NCI-H2227 (cell line): ENCODE results near the gene RTCA.
"Not testable (repeated sequence)": the region's sequence is repeated elsewhere in the genome, so short reads cannot be mapped to it uniquely, and the experiment has no call there.

Source experiments
- DNase-seq: peaks from one replicate; lab custom pipeline; 2025; ENCODE audit not compliant: unreplicated experiment; lab: John Stamatoyannopoulos, UW

The RTCA gene

DNA sequence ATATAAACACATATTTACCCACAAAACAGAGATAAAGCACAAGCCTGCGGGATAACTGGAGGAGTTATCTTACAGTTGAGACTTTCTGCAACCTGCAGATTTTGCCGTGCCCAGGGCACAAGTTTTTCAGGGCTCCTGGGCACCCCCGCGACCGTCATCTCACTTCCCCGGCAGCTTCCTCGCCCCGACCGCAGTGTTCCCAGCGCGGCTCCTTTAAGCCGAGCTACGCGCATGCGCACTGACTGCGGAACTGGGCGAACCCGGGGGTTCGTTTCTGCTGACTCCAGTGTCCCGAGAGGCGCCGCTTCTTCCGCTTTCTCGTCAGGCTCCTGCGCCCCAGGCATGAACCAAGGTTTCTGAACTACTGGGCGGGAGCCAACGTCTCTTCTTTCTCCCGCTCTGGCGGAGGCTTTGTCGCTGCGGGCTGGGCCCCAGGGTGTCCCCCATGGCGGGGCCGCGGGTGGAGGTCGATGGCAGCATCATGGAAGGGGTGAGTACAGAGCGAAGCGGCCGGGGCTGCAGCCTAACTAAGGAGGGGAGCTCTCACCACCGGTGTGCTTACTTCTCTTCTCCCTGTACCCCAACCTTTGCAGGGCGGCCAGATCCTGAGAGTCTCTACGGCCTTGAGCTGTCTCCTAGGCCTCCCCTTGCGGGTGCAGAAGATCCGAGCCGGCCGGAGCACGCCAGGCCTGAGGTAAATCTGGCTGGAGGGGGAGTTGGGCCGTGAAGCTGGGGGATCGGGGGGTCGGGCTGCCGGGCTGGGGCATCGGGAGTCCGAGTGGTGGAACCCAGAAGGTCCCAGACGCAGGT lies at the start of gene RTCA:
RTCA (plus strand) TSS at position 286 of the 810 bp plus-strand sequence; CDS start at position 446, 160 bp downstream.
- peak; percentile 98 for DNase-seq

GRCh38 chr1:100217834-100218233 lies 48.2 kb upstream of the RTCA start:
- DNase-seq = no peak

GRCh38 chr1:100219457-100219856 lies 46.6 kb upstream of the RTCA start:
- DNase-seq = no peak

- no peak for DNase-seq
Observed at GRCh38 chr1:100219883-100220282, 46.1 kb upstream of the RTCA start.

DNA sequence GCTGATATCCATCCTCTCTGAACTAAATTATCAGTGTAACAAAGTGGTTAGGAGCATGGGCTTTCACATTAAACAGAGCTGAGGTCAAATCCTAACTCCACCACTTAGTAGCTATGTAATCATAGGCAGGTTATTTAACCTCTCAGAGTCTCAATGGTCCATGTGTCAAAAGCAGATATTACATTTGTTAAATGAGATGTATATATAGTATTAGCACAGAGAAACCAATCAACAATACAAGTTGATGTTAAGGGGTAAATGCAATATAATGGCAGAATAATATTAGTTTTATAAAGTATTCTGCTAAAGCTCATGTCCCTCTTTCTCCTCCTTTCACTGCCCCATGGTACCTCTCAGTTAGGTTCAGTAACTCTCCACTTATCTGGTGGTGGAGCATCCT lies 43.6 kb upstream of the RTCA start:
- no peak for DNase-seq

DNA sequence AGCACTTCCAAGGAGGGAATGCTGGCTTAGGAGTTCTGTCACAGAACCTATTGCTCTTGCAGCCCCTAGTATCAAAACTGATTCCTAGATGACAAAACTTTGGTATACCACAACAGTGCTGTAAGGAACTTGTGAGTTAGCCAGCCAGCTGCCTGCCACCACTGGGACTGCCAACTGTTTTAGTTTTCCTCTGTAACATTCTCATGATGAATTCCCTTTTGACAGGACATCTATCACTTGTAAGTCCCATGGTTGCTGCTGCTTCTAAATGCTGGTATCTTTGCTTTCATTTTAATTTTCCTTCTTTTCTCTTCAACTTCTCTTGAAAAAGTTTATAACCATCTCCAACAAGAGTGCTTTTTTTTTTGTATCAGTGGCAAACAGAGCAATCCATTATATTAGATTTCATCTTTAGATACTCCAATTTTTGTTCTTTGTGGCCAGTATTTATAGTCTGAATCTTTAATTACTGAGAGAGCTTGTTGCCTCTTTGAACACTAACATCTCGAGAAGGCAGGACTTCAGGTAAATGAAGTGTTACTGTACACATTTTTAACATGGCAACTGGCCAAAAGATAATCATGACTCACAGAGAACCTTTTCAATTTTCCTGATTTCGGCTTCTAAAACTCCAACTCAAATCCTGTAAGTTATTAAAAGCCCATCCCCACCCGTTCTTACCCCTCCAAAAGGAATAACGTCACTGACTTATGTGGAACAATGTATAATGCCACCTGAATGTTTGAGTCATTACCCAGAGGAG lies 36.2 kb upstream of the RTCA start:
- no peak for DNase-seq

- no peak for DNase-seq
Observed at GRCh38 chr1:100230765-100231164, 35.3 kb upstream of the RTCA start.

GRCh38 chr1:100231721-100232120 lies 34.3 kb upstream of the RTCA start:
- no peak for DNase-seq

GRCh38 chr1:100232156-100232555 lies 33.9 kb upstream of the RTCA start:
- no peak for DNase-seq

DNA sequence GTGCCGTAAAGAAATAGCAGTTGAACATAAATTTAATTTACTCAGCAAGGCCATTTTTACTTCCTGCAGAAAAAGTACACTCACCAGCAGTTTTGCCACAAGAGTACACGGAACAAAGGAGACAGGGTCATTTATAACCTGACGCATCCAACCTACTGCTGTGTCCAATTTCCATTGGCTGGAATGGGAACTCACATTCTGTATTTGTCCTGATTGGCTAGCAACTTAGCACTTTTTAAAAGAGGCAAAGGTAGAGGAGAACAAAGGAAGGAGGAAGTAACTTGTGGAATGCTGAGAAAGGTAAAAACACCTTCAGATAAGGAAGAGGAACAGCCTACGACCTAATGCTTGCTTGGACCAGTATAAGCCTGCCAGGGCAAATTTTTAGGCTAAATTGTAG lies 32.5 kb upstream of the RTCA start:
- DNase-seq = not testable (repeated sequence)

DNA sequence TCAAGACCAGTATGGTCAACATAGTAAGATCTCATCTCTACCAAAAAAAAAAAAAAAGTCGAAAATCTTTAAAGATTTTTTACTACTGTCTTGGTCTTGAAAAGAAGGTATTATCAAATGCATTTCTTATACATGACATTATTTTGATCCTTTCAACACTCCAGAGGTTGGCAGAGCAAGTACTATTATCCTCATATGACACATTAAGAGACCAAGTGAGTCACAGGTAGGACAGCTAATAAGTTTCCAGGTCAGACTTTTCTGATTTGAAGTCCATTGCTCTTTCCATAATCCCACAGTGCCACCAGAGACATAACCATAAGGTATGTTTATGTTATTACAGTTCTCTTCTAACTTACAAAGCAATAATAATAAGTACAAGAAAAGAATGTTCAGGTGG lies 31.6 kb upstream of the RTCA start:
- no peak for DNase-seq

DNA sequence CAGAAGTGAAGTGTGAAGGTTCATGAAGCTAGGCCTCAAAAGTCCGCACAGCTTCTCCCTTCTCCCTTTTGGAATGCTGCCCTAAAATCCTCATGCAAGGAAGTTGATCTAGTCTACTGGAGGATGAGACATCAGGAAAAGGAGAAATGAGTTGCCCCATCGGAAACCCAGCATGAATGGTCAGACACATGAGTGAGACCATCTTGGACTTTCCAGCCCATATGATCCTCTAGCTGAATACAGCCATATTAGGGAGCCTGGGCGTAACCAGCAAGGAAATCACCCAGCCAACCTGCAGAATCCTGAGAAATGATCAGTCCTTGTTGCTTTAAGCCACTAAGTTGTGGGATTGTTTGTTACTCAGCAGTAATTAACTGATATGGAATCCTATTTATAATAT lies 28.9 kb upstream of the RTCA start:
- DNase-seq = no peak

DNA sequence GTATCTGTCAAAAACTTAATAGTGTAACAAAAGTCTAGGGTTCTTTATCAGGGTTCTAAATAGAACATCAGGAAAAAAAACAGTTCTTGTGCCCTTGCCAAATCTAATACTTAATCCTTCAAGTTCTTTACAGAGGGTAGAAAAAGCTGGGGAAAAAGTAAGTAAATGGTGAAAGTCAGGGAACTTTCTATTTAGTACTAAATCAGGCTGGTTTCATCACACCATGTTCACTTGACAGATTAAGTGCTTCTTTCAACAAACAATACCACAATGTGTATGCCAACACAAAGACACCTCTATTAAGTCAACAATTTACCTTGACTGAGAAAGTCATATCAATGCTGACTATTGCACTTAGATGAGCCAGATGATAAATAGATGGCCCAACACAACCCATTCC lies 26.1 kb upstream of the RTCA start:
- no peak for DNase-seq

DNA sequence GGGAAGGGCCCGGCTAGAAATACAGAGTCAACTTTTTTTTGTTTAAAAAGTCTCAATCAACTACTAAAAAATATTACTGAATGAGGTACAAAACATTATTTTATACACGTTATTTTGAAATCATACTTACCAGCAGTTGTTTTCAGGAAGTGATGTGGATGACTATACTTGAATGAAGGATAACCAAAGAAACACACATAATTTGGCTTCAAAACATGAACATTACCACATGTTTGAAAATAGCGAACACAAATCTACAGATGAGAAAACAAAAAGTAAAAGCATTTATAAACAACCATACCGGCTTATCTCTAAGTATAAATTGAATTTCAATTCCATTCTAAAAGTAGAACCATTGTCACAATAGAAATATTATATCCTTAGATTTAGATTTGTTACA lies 25.4 kb upstream of the RTCA start:
- no peak for DNase-seq

GRCh38 chr1:100246738-100247137 lies 19.3 kb upstream of the RTCA start:
- no peak for DNase-seq

DNA sequence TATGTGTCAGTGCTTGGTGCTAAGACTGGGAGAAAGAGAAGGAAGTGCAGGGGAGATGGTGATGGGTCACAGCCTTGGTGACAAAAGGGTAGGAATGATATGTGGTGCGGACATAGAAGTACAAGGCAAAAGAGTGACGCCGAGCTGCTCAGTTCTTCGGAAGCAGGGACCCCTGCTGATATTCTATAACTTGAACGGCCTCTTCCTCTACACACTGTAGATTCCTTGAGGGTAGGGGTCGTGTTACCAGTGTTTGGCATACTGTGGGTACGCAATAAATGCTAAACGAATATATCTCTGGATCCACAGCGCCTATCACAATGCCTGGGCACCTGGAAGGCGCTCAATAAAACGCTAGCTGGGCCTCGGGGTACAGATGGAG lies 16.9 kb upstream of the RTCA start:
- no peak for DNase-seq

- DNase-seq = peak; percentile 96
Observed at GRCh38 chr1:100249537-100250257, 16.3 kb upstream of the RTCA start, which contains the start of gene DBT. TSS of gene DBT (minus strand) at chr1:100249834. CDS start at chr1:100249820, 14 bp downstream.

- peak; percentile 9 for DNase-seq
Observed at GRCh38 chr1:100250264-100250663, 15.8 kb upstream of the RTCA start.

DNA sequence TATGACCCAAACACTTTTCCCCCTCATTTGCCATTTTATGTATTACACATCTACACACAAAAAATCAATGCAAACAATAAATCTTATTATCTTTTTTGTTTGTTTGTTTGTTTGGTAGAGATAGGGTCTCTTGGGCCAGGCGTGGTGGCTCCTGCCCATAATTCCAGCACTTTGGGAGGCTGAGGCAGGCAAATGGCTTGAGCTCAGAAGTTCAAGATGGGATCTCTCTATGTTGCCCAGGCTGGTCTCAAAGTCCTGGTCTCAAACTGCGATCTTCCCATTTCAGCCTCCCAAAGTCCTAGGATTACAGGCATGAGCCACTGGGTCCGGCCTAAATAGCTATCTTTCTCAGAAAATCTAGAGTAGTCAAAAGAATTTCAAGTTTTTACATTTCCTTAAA lies 15.2 kb upstream of the RTCA start:
- no peak for DNase-seq

GRCh38 chr1:100252901-100253300 lies 13.1 kb upstream of the RTCA start:
- DNase-seq = no peak

DNA sequence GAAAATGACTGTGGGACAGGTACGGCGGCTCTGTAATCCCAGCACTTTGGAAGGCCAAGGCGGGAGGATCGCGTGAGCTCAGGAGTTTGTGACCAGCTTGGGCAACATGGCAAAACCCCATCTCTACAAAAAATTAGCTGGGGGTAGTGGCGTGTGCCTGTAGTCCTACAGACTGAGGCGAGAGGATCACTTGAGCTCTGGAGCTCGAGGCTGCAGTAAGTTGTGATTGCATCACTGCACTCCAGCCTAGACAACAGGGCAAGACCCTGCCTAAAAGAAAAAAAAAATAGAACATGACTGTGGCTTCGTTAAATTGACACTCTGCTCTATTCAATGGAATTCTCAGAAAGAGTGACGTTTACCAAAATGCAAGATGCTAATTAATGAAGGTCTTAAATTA lies 12.5 kb upstream of the RTCA start:
- no peak for DNase-seq

DNA sequence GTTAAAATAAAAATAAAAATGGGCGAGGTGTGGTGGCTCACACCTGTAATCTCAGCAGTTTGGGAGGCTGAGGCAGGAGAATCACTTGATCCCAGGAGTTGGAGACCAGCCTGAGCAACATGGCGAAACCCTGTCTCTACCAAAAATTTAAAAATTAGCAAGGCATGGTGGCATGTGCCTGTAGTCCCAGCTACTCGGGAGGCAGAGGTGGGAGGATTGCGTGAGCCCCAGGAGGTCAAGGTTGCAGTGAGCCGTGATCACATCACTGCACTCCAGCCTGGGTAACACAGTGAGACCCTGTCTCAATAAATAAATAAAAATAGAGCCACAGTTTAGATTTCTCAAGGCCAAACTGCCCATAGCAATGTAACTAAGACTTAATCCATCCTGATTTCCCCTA lies 9.7 kb upstream of the RTCA start:
- not testable (repeated sequence) for DNase-seq
